Testis (tissue), 3 donors: Measurements from ENCODE around the gene IL18R1. TPM values are rescaled to one million over a fixed set of nuclear protein-coding genes. Genes with fewer than 3 reads are reported as not detected.

Source experiments
- DNase-seq: peaks from one replicate; pipeline ENCODE4 v3.0.0-alpha.2; 2019
- H3K27ac ChIP-seq, 2 donors: fragments of 200-600 bp; sonication (generic); one replicate each; pipeline ENCODE4 v1.5.1; 2019
- H3K27me3 ChIP-seq: fragments of 200-600 bp; sonication (generic); one replicate; pipeline ENCODE4 v1.5.1; 2019
- H3K36me3 ChIP-seq: fragments of 200-600 bp; sonication (generic); one replicate; pipeline ENCODE4 v1.5.1; 2017; ENCODE audit warnings: low read depth; ENCODE audit errors: missing control alignments
- H3K4me1 ChIP-seq: fragments of 200-600 bp; sonication (generic); one replicate; pipeline ENCODE4 v1.5.1; 2019
- H3K4me3 ChIP-seq, 2 donors: fragments of 200-600 bp; sonication (generic); one replicate each; pipeline ENCODE4 v1.5.1; 2017 to 2019
- H3K9me3 ChIP-seq: fragments of 200-600 bp; sonication (generic); one replicate; pipeline ENCODE4 v1.5.1; 2017
- POLR2A ChIP-seq: fragments of 450-650 bp; IDR thresholded peaks from one replicate; pipeline ENCODE4 v1.6.1; 2017; ENCODE audit warnings: antibody characterized with exemption, mild to moderate bottlenecking, moderate library complexity
- WGBS, 2 donors: methylation state at CpG; one replicate each; pipeline ENCODE4 v1.1.5; 2018; 5-methylcytosine and 5-hydroxymethylcytosine counted together
- intact Hi-C: fragments of 100-400 bp; cut with DNase I; formaldehyde crosslinking; loops from one replicate; pipeline ENCODE4 v1.15.1; 2023; ENCODE audit warnings: low total_unique reads
- polyA plus RNA-seq: library from polyadenylated mRNA; stranded (reverse); fragments of 350-450 nt; fragmentation: Illumina TruSeq; extraction: RNeasy Lipid Tissue Mini Kit (QIAGEN cat#74804); gene quantifications from one replicate; pipeline ENCODE4 v1.2.3, GENCODE V29; 2014; ENCODE audit warnings: low read depth, low replicate concordance; ENCODE audit not compliant: insufficient read depth
- total RNA-seq, 2 donors: library from RNA; depleted of rRNA; stranded (reverse); fragments of >200 nt; gene quantifications; one replicate each; pipeline ENCODE4 v1.2.3, GENCODE V29; 2016
- TF ChIP-seq, protein P1 (sequence below), 3 experiments: fragments of 450-650 bp in 2 of 3; fragments of 200-600 bp in 1 of 3; sonication (generic) in 1 of 3; IDR thresholded peaks; one replicate each; pipeline ENCODE4 v1.5.1; 2016 to 2019; ENCODE audit warnings: antibody characterized with exemption in 3 of 3, mild to moderate bottlenecking in 2 of 3, moderate library complexity in 1 of 3

IL18R1 gene
- total and polyA plus RNA-seq, 3 donors from 2014 or later, result 1.0 to 2.9 (median 1.1) TPM

DNA sequence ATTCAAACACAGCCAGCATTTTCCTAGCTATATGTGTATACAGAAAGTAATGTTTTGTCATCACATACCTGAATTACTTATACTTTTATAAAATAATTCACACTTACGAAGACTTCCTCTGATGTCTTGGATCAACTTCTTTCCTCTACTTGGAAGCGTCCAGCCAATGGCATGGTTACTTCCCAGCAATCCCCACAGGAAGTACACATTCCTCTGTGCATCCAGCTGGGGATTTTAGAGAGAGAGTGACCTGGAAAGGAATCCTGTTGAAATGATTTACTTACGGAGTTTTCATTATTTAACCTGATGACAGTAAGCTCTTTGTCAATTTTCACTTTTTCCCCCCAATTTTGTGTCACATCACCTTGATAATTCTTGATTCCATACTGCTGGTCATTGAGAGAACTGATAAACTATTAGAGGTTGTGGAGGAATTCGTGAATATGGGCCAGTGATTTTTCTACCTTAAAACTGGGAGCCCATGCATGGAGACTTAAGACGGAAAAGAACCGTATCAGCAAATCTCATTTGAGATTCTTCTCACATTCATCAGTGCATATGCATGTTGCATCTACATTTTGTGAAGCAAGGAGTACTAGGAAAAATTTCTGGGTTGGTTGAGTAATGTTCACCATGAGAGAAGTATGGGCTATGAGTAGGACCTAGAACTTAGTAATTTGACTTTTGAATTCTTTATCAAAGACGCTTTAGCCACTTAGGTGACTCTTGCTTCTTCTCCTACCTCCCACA lies 9.0 kb upstream of the IL18R1 start:
- Histone ChIP-seq H3K27me3 (no peaks in the 10 kb centered on the region), H3K36me3 (no peaks in the 10 kb centered on the region), H3K9me3 (no peaks in the 10 kb centered on the region), H3K27ac (no peak overlapping the region), H3K4me3 (no peak overlapping the region), H3K4me1 (no peaks in the 10 kb centered on the region)
- no peak for DNase-seq
- TF ChIP-seq, protein P1, sequence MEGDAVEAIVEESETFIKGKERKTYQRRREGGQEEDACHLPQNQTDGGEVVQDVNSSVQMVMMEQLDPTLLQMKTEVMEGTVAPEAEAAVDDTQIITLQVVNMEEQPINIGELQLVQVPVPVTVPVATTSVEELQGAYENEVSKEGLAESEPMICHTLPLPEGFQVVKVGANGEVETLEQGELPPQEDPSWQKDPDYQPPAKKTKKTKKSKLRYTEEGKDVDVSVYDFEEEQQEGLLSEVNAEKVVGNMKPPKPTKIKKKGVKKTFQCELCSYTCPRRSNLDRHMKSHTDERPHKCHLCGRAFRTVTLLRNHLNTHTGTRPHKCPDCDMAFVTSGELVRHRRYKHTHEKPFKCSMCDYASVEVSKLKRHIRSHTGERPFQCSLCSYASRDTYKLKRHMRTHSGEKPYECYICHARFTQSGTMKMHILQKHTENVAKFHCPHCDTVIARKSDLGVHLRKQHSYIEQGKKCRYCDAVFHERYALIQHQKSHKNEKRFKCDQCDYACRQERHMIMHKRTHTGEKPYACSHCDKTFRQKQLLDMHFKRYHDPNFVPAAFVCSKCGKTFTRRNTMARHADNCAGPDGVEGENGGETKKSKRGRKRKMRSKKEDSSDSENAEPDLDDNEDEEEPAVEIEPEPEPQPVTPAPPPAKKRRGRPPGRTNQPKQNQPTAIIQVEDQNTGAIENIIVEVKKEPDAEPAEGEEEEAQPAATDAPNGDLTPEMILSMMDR (IDR thresholded peaks at IDR 0.05), result no peak
- TF ChIP-seq POLR2A, result no peak
- intact Hi-C loops, result no loop called here
- 90 to 94% methylated on average over 7 of the region's 7 CpGs for WGBS, 2 donors

GRCh38 chr2:102350137-102350793 lies 5.3 kb upstream of the IL18R1 start:
- Histone ChIP-seq H3K4me3 (no peak overlapping the region), H3K4me1 (no peaks in the 10 kb centered on the region), H3K36me3 (no peaks in the 10 kb centered on the region), H3K27me3 (no peaks in the 10 kb centered on the region), H3K27ac (no peak overlapping the region), H3K9me3 (no peaks in the 10 kb centered on the region)
- no peak for DNase-seq
- WGBS, 2 donors, result 20 to 41% methylated on average over 1 of the region's 1 CpG
- TF ChIP-seq POLR2A, result no peak
- TF ChIP-seq, protein P1 (IDR thresholded peaks at IDR 0.05), result no peak
- intact Hi-C loops, result no loop called here

- Histone ChIP-seq H3K9me3 (no peaks in the 10 kb centered on the region), H3K27me3 (no peaks in the 10 kb centered on the region), H3K4me1 (no peaks in the 10 kb centered on the region), H3K27ac (no peak overlapping the region), H3K36me3 (no peaks in the 10 kb centered on the region), H3K4me3 (peak overlapping the region; percentile 62 to 67)
- DNase-seq, result no peak
- intact Hi-C loops, result no loop called here
- 16 to 25% methylated on average over 7 of the region's 7 CpGs for WGBS, 2 donors
- TF ChIP-seq, protein P1 (IDR thresholded peaks at IDR 0.05), result no peak
- no peak for TF ChIP-seq POLR2A
These were observed 751 bp downstream of the IL18R1 start for GRCh38 chr2:102356381-102356712.

DNA sequence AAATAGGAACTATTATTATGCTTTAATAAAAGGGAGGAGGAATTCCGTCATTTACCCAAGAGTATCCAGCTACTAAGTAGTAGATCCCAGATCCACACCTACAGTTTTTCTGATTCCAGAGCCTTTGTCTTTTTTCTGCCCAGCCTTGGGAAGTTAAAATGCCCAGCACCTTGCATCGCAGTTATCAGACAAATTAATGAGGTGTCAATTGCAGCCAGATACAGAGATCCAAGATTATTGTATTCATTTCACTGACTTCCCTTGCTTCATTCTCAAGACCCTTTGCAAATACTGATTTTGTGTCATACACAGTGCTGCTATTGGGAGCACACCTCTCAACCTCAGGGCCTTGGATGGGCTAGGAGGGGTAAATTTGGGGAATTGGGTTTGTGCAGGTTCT lies 1.1 kb downstream of the IL18R1 start:
- WGBS, 2 donors, result 56 to 68% methylated on average over 2 of the region's 2 CpGs
- H3K27ac ChIP-seq, result no peak overlapping the region
- H3K4me3 ChIP-seq, result peak overlapping the region in 1 of 2 donors; percentile 67

More for the DNA sequence above, 1.1 kb downstream of the IL18R1 start:
- Histone ChIP-seq H3K4me1 (no peaks in the 10 kb centered on the region), H3K27me3 (no peaks in the 10 kb centered on the region), H3K36me3 (no peaks in the 10 kb centered on the region), H3K9me3 (no peaks in the 10 kb centered on the region)
- TF ChIP-seq, protein P1 (IDR thresholded peaks at IDR 0.05), result no peak
- no peak for TF ChIP-seq POLR2A
- intact Hi-C loops, result no loop called here
- DNase-seq, result no peak
